ENCODE measurements around the gene LYPD1.

DNA sequence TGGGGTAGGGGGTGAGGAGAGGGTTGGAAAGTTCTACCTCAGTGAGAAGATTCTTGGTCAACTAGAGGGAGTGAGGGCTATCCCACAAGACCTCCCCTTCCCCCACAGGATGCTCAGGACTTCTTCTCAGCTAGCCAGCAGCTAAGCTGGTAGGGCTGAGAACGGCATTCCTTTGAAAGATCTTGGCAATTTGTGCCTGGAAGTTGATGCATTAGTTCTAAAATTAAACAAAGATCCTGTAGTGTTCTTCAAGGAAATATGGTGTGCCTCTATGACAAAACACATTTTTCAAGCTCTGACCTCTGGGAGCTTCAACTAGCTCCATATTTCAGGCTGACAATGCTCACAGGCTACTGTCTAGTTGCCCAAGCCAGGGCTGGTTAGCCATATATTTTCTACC lies 2.3 kb downstream of the LYPD1 start:
- TF ChIP-seq, protein P1, sequence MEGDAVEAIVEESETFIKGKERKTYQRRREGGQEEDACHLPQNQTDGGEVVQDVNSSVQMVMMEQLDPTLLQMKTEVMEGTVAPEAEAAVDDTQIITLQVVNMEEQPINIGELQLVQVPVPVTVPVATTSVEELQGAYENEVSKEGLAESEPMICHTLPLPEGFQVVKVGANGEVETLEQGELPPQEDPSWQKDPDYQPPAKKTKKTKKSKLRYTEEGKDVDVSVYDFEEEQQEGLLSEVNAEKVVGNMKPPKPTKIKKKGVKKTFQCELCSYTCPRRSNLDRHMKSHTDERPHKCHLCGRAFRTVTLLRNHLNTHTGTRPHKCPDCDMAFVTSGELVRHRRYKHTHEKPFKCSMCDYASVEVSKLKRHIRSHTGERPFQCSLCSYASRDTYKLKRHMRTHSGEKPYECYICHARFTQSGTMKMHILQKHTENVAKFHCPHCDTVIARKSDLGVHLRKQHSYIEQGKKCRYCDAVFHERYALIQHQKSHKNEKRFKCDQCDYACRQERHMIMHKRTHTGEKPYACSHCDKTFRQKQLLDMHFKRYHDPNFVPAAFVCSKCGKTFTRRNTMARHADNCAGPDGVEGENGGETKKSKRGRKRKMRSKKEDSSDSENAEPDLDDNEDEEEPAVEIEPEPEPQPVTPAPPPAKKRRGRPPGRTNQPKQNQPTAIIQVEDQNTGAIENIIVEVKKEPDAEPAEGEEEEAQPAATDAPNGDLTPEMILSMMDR (IDR thresholded peaks at IDR 0.05) = no peak
- TF ChIP-seq TCF7L2 (IDR thresholded peaks at IDR 0.05; ENCODE audit: low read depth, low read length) (no peak), SIN3A (IDR thresholded peaks at IDR 0.05; ENCODE audit: borderline replicate concordance, insufficient read depth, low read depth, low read length) (no peak)

All from Panc1 (cell line).